Measurements from ENCODE around the gene TRIP6.
"Not testable (repeated sequence)": the region's sequence is repeated elsewhere in the genome, so short reads cannot be mapped to it uniquely, and the experiment has no call there.

TRIP6 gene

GRCh38 chr7:100840470-100841100 lies 26.6 kb upstream of the TRIP6 start:
- no peak for DNase-seq

- DNase-seq: no peak
Measured at GRCh38 chr7:100847360-100847759, 19.8 kb upstream of the TRIP6 start.

- DNase-seq: peak; percentile 90
Measured at GRCh38 chr7:100852048-100852872, 14.9 kb upstream of the TRIP6 start, which contains the start of gene SLC12A9. Gene SLC12A9 (plus strand): TSS chr7:100852713. CDS start chr7:100854198, 1,485 bp downstream.

- DNase-seq: no peak
Measured at GRCh38 chr7:100854146-100854895, 12.9 kb upstream of the TRIP6 start.

- DNase-seq: not testable (repeated sequence)
Measured at GRCh38 chr7:100854899-100855298, 12.3 kb upstream of the TRIP6 start.

GRCh38 chr7:100855515-100855914 lies 11.7 kb upstream of the TRIP6 start:
- no peak for DNase-seq

- DNase-seq: no peak
Measured at GRCh38 chr7:100856871-100857282, 10.3 kb upstream of the TRIP6 start.

- DNase-seq: no peak
Measured at GRCh38 chr7:100859856-100860255, 7.3 kb upstream of the TRIP6 start.

GRCh38 chr7:100860702-100861615 lies 6.2 kb upstream of the TRIP6 start:
- DNase-seq: no peak

GRCh38 chr7:100861616-100861985 lies 5.6 kb upstream of the TRIP6 start:
- DNase-seq: no peak

GRCh38 chr7:100863406-100863950 lies 3.7 kb upstream of the TRIP6 start:
- no peak for DNase-seq

GRCh38 chr7:100864263-100864845 lies 2.8 kb upstream of the TRIP6 start:
- DNase-seq: no peak

- no peak for DNase-seq
Measured at GRCh38 chr7:100865372-100865911, 1.7 kb upstream of the TRIP6 start.

- DNase-seq: peak; percentile 59
Measured at GRCh38 chr7:100865938-100866728, 1.1 kb upstream of the TRIP6 start.

GRCh38 chr7:100866729-100867039 lies 503 bp upstream of the TRIP6 start:
- no peak for DNase-seq

- DNase-seq: no peak
Measured at GRCh38 chr7:100867776-100868485, 744 bp downstream of the TRIP6 start.

GRCh38 chr7:100873599-100874299 lies 6.6 kb downstream of the TRIP6 start:
- no peak for DNase-seq

GRCh38 chr7:100874300-100874576 lies 7.1 kb downstream of the TRIP6 start:
- DNase-seq: no peak

- DNase-seq: peak; percentile 99
Measured at GRCh38 chr7:100874577-100875355, 7.6 kb downstream of the TRIP6 start, which contains the start of gene SRRT. Gene SRRT (plus strand): TSS chr7:100875103. CDS start chr7:100875591, 488 bp downstream.

Data from stimulated activated CD8-positive, alpha-beta memory T cell treated with anti-CD3 and anti-CD28 coated beads, Interleukin-4, amount 100 ng/mL, for 48 hours (primary cell).